Activated CD4-positive, alpha-beta T cell treated with anti-CD3 and anti-CD28 coated beads, Interleukin-2, amount 50 U/mL, for 1 hour (primary cell): ENCODE measurements around the gene ZNF821.
A peak's percentile ranks its signal among the peaks of the same experiment; 100 is the strongest.
"Not testable (repeated sequence)": the region's sequence is repeated elsewhere in the genome, so short reads cannot be mapped to it uniquely, and the experiment has no call there.

Experiments used
- DNase-seq: peaks from one replicate; pipeline ENCODE4 v3.0.0-alpha.2; 2020

Gene ZNF821

DNA sequence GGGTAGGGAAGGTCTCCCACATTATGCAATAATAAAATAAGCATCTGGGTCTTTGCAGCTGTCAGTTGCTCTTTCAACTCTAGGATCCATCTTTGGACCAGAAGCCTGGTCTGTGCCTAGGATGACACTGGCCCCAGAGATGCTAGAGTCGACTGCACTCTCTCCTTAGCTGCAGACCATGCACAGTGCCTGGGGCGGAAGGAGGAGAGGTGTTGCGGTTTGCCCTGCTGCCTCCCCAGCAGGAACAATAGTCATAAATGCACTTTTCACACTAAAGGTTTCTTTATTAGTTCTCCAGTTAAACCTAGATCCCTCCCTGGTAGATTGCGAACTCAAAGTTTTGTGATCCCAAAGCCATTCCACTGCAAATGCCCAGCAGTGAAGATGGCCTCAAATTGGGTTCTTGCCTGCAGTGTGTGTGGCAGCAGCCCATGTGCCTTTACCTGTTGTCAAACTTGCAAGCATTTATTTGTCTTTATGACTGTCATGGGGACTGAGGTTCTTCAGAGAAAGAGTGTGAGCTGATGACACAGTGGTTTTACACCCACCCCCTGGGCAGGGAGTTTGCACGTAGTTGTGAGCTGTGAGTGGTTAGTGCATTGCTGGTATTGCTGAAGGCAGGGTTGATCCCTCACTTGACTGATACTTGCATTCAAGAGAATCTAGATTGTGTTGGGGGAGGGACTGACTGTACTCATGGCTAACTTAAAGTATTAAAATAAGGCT is 27.9 kb downstream of the ZNF821 start:
- DNase-seq: no peak

DNA sequence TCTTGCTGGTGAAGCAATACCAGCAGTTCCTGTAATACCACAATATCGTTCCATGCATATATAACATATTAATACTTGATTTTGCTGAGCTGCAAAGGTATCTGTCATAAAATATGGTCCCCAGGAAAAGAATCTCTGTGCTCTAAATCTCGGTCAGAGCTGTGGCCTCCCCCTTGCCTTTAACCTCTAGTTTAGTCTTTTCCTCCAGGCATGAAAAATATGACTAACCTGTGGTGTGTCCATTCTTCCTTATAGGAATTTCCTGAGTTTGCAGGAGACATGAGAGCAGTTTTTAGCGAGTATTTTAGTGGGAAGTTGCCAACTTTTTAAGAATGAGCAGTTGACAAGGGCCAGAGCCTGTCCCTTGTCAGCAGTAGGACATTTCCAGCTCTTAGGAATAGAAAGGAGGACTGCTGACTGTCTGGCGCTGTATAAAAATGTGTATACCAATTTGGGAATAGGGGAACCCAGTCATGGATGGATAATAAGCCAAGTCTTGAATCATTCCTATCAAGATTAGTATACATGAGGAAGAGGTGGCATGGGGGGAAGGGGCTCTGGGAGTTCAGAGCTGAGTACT is 29.5 kb downstream of the ZNF821 start:
- no peak for DNase-seq

DNA sequence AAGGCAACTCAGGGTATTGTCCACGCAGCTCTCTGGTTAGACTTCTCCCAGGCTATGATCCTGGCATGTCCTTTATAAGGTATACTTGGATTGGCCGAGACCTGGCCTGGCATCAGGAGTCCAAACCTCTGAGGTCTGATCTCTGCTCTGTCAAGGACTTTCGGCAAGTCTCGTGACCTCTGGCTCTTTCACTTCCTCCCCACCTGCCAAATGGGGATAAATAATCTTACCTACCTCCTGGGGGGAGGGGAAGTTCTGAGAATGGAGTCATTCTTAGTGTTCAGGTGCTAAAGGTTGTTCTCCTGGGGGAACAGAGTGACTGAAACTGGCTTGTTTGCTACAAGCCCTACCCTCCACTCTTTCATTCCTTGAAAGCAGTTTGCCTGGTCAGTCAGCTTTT is 30.6 kb downstream of the ZNF821 start:
- DNase-seq: no peak

DNA sequence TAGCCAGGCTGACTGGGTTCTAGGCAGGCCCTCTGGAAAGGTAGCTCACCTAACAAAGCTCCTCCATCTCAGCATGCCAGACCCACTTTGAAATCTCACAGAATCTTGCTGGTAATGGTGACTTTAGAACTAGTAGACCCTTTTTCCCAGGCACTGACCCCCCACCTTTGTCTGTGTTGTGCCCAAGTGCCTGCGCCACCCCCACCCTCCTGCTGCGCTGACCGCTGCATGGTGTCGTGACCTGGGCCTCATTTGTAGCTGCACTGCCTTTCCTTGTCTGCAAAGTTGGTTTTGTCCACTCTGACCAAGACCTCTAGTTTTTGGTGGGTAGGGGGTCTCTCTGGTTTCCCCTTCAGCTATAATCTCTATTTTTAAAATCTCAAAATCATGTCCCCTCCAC is 31.4 kb downstream of the ZNF821 start:
- DNase-seq: no peak

DNA sequence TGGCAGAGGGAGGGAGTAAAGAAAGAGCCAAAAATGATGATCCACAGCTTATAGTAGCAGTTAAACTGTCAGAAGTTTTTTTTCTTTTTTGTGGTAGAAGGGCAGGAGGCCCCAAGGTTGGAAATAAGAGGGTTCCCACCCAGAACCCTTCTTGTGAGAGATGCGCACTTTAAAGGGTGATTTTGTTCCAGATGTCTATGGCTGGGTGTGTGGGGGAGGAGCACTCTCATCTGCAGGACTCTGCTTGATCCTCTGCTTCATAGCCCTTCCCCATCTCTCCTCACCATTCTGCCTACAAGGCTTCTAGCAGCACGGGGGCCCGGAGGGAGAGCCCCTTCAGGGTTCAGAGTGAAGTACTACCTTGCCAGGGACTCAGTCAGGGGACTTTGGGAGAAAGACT is 31.8 kb downstream of the ZNF821 start:
- DNase-seq: no peak

DNA sequence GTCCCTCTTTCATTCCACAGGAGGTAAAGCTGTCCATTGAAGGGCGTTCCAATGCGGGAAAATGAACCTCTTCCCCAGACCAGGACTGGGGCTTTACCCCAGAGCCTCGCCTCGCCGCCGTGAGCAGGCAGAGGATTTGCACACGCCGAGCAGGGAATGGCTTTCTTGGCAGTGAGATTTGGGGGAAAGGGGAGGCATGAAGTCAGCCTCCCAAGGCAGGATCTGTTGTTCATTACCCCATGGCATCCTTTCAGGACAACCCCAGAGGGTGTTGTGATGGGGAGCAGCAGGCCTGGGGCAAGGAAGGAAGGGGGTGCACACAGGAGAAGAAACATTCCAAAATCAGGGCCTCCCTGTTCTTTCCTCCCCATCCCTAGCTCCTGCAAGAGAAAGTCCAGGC is 32.2 kb downstream of the ZNF821 start:
- DNase-seq: no peak

DNA sequence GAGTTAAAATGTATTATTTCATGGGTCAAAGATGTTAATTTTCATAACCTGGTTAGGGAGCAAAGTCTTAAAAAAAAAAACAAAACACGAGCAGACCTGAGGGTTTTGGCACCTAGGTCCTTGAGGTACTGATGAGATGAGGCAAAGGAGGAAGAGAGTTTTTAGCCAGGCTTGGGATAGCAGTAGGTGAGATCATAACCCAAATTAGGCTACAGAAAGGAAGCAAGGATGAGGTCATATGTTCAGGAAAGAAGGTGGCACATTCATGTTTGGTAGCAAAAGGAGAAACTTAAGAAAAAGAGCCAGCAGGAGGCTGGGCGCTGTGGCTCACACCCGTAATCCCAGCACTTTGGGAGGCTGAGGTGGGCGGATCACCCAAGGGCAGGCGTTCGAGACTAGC is 35.4 kb downstream of the ZNF821 start:
- DNase-seq: no peak

DNA sequence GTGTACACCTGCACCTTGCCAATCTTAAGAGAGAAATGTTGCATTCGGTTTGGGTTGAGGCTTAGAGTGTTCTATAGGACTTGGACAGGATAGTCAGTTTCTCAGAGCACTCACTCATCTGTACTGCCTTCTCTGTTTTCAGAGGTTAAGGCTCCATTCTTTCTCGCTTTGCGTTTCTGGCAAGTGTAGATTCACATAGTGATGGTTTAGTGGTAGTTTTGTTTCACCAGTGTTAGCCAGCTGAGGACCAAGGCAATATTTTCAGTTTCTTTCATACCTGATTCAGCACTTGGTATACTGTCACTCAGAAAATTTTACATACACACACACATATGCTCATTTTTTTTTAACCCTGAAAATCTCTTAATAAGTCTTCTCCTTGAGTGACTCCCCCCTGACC is 36.9 kb downstream of the ZNF821 start:
- no peak for DNase-seq

DNA sequence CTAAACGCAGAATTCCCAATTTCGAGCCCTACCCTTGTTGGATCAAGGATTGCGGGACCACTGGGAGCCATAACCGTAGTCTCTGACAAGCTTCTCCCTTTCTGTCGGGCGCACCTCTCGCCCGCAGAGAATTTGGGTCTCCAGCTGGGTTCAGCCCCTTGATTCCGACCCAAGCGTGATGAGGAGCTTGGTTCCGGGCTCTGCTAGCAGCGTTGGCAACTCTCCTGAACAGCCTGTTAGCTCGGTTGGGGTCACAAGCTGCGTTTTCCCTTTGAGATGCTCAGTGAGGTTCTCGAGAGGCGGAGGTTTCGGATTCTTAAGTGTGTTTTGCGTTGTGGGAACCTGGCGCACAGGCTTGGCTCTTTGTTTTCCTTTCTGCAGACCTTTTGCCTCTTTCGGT is 37.6 kb downstream of the ZNF821 start:
- DNase-seq: peak; percentile 11

DNA sequence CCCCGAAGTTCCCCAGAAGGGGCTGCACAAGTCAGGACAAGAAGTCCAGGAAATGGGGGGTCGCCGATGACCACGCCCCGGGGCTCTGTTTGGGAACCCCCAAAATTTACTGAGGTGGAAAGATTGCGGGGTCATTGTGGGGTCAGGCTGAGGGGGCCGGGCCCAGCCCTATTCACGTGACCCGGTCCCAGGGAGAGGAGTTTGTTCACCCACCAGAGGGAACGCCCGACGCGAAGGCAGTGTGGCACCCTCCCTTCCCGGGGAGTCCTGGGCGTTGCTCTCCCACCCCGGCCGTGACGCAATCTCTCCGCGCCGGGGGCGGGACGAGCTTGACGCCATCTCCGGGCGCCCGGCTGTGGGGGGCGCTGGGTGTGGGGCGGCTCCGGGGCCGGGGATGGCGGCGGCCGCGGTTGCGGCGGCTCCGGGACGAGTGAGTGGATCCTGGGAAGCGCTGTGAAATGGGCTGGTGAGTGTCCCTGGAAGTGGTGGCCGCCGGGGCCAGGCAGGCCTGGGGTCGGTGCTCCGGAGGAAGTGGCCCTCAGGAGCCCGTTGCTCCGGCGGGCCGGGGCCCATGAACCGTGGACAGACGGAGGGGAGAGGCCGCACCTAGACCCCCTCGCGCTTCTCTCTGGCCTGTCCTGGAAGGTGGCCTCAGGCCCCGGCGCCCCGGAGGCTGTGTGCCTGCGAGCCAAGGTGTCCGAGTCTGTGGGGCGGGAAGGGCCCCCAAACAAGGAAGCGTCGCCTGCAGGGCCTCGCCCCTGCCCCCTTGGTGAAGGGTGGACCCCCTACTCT is 38.1 kb downstream of the ZNF821 start, which contains the start of gene ATXN1L:
Gene ATXN1L, plus strand, starts transcription at position 338 of the 792 bp plus-strand sequence. CDS start 3,765 bp downstream, outside the sequence.
- DNase-seq: peak; percentile 93

DNA sequence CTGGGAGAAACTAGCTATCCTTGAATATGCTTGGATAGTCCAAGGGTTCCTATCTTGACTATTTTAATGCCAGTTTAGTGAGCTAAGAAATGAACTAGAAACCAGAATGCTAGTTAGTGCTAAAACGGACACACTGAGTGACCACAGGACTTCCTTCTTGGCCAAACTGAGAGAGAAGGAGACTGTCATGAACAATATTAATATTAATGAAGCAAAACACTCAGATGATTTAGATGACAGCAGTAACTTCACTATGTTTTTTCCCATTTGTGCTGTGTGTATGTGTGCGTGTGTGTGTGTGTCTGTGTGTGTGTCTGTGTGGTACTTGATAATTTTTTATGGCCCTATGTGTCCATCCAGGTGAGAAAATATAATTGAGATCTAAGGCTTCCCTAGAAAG is 40.4 kb downstream of the ZNF821 start:
- no peak for DNase-seq

DNA sequence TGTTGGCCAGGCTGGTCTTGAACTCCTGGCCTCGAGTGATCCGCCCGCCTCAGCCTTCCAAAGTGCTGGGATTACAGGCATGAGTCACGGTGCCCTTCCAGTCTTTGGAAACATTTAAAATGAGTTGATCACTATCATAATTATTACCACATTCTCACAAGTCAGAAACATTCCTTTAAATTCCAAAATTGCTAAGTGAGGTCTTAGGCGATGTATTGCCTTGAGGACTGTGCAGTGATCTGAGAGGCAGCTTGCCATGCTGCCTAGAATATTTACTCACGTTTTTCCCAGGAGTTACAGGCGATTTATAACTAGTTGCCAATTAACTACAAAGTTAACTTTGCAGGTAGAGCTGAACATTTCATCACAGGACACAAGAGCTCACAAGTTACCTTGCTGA is 43.9 kb downstream of the ZNF821 start:
- DNase-seq: no peak

DNA sequence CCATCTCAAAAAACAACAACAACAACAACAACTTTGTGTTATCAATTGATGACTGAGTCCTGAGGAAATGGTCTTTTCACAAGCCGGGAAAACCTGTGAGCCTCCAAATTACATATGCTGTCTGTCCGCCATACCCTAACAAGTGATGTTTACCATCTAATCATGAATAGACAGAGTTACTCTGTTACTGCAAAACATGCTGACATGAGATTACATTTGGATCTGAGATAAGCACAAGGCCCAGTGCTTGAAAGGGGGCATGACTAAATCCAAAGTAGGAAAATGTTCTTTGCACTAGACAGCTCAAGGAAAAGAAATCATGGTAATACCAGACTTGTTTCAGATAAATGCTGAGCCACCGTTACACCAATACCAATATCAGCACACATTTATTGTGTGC is 46.8 kb downstream of the ZNF821 start:
- no peak for DNase-seq

DNA sequence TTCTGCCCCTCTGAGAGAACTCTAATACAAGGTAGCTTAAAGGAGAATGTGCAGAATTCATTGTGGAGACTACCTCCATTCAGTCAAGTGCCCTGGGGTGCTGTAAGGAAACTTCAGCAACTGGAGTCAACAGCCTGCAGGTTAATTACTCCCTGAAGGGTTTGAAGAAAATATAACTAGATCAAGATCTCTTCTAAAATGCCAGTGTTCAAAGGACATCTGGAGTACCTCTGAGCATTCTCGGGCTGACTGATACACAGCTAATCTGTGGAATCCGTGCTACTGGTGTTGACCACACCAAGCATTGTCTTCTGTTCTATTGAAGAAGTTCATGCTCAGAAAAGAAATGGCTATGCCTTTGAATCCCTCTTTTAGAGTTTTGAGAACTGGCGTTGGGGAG is 49.7 kb downstream of the ZNF821 start:
- DNase-seq: no peak

DNA sequence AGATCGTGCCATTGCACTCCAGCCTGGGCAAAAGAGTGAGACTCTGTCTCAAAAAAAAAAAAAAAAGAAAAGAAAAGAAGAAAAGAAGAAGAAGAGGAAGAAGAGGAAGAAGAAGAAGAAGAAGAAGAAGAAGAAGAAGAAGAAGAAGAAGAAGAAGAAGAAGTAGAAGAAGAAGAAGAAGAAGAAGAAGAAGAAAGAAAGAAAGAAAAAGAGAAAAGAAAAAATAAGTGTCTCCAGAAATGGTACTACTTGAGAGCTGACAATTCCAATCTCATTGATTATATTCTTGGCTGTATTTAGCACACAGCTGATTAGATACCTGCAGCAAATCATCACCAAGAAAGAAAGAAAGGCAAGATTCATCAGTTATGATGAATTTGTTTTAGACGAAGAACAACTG is 51.9 kb downstream of the ZNF821 start:
- DNase-seq: not testable (repeated sequence)

DNA sequence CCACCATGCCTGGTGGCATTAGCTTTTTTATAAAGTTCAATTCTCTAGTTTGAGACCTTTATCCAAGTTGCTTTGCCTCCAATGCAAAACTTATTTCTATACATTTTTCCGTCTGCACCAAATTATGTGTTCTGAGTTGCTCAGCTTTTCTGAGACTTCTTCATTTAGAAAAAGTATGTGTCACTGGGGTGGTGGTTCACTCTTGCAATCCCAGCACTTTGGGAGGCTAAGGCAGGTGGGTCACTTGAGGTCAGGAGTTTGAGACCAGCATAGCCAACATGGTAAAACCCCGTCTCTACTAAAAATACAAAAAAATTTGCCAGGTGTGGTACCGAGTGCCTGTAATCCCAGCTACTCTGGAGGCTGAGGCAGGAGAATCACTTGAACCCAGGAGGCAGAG is 52.3 kb downstream of the ZNF821 start:
- not testable (repeated sequence) for DNase-seq

DNA sequence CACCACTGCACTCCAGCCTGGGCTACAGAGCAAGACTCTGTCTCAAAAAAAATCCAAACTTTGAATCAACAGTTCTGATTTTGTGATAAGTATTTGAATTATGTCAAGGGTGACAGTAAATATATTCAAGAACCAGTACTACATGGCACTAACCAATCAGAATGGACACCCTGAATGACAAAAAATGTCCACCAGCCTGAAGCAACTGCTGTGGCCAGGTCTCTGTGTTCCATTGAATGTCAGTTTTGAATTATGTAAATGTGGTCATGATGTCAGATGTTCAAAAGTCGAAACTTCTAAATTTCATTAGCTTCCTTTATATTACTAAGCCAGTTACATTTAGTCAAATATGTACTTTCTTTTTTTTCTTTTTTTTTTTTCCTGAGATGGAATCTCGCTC is 53.6 kb downstream of the ZNF821 start:
- DNase-seq: no peak

DNA sequence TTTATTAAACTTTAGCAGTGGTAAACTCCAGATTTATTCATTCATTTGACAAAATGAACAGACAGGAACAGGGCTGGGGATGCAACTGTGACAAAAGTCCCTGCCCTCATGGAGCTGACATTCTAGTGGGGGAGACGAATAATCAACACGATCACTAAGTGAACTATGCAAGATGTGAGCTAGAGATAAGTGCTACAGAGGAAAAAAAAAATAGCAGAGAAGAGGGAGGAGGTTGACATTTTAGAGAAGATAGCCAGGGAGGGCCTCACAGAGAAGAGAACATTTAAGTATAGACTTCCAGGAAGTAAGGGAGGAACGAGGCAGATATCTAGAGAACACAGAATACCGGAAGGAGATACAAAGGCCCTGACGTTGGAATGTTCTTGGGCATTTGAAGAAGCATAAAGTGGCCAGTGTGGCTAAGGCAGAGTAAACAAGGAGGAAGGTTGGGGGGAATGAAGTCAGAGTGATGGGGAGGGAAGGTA is 57.4 kb downstream of the ZNF821 start:
- no peak for DNase-seq

DNA sequence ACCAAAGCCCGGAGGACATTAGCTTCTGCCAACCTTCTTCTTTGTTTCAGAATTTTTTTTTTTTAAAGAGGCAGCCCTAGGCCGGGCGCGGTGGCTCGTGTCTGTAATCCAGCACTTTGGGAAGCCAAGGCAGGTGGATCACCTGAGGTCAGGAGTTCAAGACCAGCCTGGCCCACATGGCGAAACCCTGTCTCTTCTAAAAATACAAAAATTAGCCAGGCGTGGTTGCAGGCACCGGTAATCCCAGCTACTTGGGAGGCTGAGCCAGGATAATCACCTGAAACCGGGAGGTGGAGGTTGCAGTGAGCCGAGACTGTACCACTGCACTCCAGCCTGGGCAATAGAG is 66.9 kb downstream of the ZNF821 start:
- not testable (repeated sequence) for DNase-seq

DNA sequence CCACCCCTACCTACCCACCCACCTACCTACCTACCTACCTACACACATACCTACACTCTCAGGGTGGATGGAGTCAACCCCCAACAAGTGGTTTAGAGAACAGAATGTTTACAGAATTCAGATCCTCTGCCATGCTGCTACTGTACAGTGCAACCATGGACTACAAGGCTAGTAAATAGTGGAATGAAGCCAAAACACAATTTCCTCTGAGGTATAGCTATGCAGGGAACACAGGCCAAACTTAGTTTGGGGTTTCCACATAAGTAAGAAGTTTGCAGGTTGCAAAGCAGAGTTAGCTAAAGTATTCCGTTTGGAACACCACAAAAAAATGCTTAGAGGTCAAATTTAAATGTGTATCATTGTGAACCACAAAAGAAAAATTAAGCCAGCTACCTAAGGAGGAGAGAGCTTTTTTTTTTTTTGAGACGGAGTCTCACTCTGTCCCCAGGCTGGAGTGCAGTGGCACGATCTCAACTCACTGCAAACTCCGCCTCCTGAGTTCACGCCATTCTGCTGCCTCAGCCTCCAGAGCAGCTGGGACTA is 72.7 kb downstream of the ZNF821 start:
- no peak for DNase-seq

DNA sequence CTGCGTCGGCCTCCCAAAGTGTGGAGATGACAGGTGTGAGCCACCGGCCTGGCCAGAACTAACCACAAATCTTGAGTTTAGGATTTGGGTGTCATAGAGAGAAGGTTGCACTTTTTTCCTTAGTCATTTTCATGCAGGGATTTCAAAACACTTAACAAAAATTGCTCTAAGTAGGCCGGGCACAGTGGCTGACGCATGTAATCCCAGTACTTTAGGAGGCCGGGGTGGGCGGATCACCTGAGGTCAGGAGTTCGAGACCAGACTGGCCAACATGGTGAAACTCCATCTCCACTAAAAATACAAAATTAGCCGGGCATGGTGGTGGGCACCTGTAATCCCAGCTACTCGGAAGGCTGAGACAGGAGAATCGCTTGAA is 73.8 kb downstream of the ZNF821 start:
- not testable (repeated sequence) for DNase-seq
